A549 (cell line): ENCODE data around the gene ANO6.

Experiments used
- CEBPB ChIP-seq, 2 experiments: fragments of >200 bp in 1 of 2; sonication (Bioruptor Twin) in 1 of 2; formaldehyde crosslinking in 1 of 2; IDR thresholded peaks; 2 replicates each; pipeline ENCODE4 v1.6.1; 2012 to 2016
- CHD2 ChIP-seq: fragments of 150-350 bp; IDR thresholded peaks from 2 replicates; pipeline ENCODE4 v1.6.1; 2014; ENCODE audit warnings: low read length; ENCODE audit not compliant: partially characterized antibody
- CTCF ChIP-seq: fragments of >200 bp; sonication (Bioruptor Twin); formaldehyde crosslinking; IDR thresholded peaks from 3 replicates; pipeline ENCODE4 v1.5.1; 2016
- EP300 ChIP-seq, 2 experiments: fragments of >200 bp; sonication (Bioruptor Twin); formaldehyde crosslinking; IDR thresholded peaks; 2 replicates in 1 of 2; 3 replicates in 1 of 2; pipeline ENCODE4 v1.6.1; 2016 to 2017
- JUNB ChIP-seq: fragments of >200 bp; sonication (Bioruptor Twin); formaldehyde crosslinking; IDR thresholded peaks from 2 replicates; pipeline ENCODE4 v1.6.1; 2016
- POLR2A ChIP-seq: IDR thresholded peaks from 2 replicates; pipeline ENCODE4 v1.6.1; 2012; ENCODE audit warnings: mild to moderate bottlenecking, low read length
- RCOR1 ChIP-seq: fragments of 150-350 bp; IDR thresholded peaks from 2 replicates; pipeline ENCODE4 v1.6.1; 2014; ENCODE audit warnings: antibody characterized with exemption, low read length, low read depth
- SREBF2 ChIP-seq: fragments of 450-650 bp; IDR thresholded peaks from 2 replicates; pipeline ENCODE4 v1.6.1; 2014; ENCODE audit warnings: mild to moderate bottlenecking, moderate library complexity

DNA sequence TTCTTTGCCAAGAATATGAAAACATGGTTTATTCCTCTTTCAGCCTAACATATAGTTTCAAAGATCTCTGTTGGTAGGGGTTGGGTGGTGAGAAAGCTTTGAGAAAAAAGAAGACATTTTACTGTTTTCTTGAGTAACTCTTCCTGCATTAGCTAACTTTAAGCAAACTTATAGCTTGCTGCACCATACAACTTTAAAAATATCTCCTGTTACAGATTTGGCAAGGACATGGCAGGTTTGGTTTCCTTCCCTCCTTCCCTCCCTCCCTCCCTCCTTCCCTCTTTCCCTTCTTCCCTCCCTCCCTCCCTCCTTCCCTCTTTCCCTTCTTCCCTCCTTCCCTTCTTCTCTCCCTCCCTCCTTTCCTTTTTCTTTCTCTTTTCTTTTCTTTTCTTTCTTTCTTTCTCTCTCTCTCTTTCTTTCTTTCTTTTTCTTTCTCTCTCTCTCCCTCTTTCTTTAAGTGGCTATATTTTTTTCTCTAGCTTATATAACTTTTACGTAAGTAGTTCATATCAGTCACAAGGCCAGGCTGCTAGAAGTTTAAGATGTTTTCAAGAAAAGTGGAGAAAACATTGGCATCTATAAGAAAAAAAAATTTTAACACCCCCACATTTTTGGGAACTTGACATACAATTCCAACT is 26.0 kb upstream of the ANO6 start:
- TF ChIP-seq CHD2 (no peak), CTCF (no peak), POLR2A (no peak), CEBPB (IDR thresholded peaks at IDR 0.05) (no peak), SREBF2 (no peak), EP300 (IDR thresholded peaks at IDR 0.05) (no peak), JUNB (no peak), RCOR1 (no peak)
